MM.1S (cell line): ENCODE data around the gene ACOX3.

Experiments
- DNase-seq: peaks from one replicate; pipeline ENCODE4 v3.0.0-alpha.2; 2015
- H2AFZ ChIP-seq: fragments of 300-600 bp; sonication (generic); 2 replicates; pipeline ENCODE4 v1.6.0; 2016; ENCODE audit warnings: antibody characterized with exemption, low read length
- H3F3A ChIP-seq: fragments of 300-600 bp; sonication (generic); 2 replicates; pipeline ENCODE4 v1.6.1; 2016; ENCODE audit warnings: mild to moderate bottlenecking, antibody characterized with exemption, low read length, moderate library complexity, mixed read lengths; ENCODE audit not compliant: insufficient read depth
- H3K27ac ChIP-seq: fragments of 300-600 bp; sonication (generic); 2 replicates; pipeline ENCODE4 v1.5.1; 2016; ENCODE audit warnings: mild to moderate bottlenecking, low read length
- H3K27me3 ChIP-seq: fragments of 300-600 bp; sonication (generic); replicated peaks from 2 replicates; pipeline ENCODE4 v1.6.0; 2016; ENCODE audit warnings: low read length; ENCODE audit not compliant: insufficient read depth
- H3K36me3 ChIP-seq: fragments of 300-600 bp; sonication (generic); replicated peaks from 2 replicates; pipeline ENCODE4 v1.6.1; 2016; ENCODE audit warnings: mild to moderate bottlenecking, low read length, mixed read lengths; ENCODE audit not compliant: insufficient read depth
- H3K4me1 ChIP-seq: fragments of 300-600 bp; sonication (generic); 2 replicates; pipeline ENCODE4 v1.6.1; 2016; ENCODE audit warnings: low read length, mixed read lengths
- H3K4me2 ChIP-seq: fragments of 300-600 bp; sonication (generic); 2 replicates; pipeline ENCODE4 v1.6.0; 2016; ENCODE audit warnings: low read depth, low read length
- H3K4me3 ChIP-seq: fragments of 300-600 bp; sonication (generic); 2 replicates; pipeline ENCODE4 v1.5.1; 2016; ENCODE audit warnings: low read length, mixed read lengths
- H3K79me2 ChIP-seq: fragments of 300-600 bp; sonication (generic); 2 replicates; pipeline ENCODE4 v1.6.1; 2016; ENCODE audit warnings: mixed run types, low read length, mixed read lengths
- H3K9ac ChIP-seq: fragments of 300-600 bp; sonication (generic); 2 replicates; pipeline ENCODE4 v1.6.1; 2016; ENCODE audit warnings: low read length, mixed read lengths
- H3K9me2 ChIP-seq: fragments of 300-600 bp; sonication (generic); replicated peaks from 2 replicates; pipeline ENCODE4 v1.6.1; 2016; ENCODE audit warnings: mild to moderate bottlenecking, low read length, mixed read lengths; ENCODE audit not compliant: insufficient read depth
- H3K9me3 ChIP-seq: fragments of 300-600 bp; sonication (generic); replicated peaks from 2 replicates; pipeline ENCODE4 v1.6.1; 2016; ENCODE audit warnings: mild to moderate bottlenecking, low read length, mixed read lengths; ENCODE audit not compliant: insufficient read depth
- H4K20me1 ChIP-seq: fragments of 300-600 bp; sonication (generic); 2 replicates; pipeline ENCODE4 v1.6.1; 2016; ENCODE audit warnings: mild to moderate bottlenecking, low read length, moderate library complexity, mixed read lengths; ENCODE audit not compliant: insufficient read depth
- CTCF ChIP-seq: fragments of 300-600 bp; sonication (generic); IDR thresholded peaks from 2 replicates; pipeline ENCODE4 v1.5.1; 2016; ENCODE audit warnings: antibody characterized with exemption, low read length, mixed read lengths
- EZH2 ChIP-seq: fragments of 300-600 bp; sonication (generic); optimal IDR thresholded peaks from 2 replicates; pipeline ENCODE3; 2017; ENCODE audit warnings: low read depth, mild to moderate bottlenecking, antibody characterized with exemption, low read length, mixed read lengths
- EZH2phosphoT487 ChIP-seq: fragments of 300-600 bp; sonication (generic); IDR thresholded peaks from 2 replicates; pipeline ENCODE4 v1.6.1; 2018; ENCODE audit warnings: antibody characterized with exemption, low read length

ACOX3 gene

GRCh38 chr4:8473920-8474590, 33.5 kb upstream of the ACOX3 start:
- Histone ChIP-seq H3K36me3 (no peaks in the 10 kb centered on the region), H3K4me2 (no peak overlapping the region), H4K20me1 (no peaks in the 10 kb centered on the region), H3K4me1 (no peaks in the 10 kb centered on the region), H3K79me2 (no peaks in the 10 kb centered on the region), H3K9me2 (no peaks in the 10 kb centered on the region), H3K9me3 (no peaks in the 10 kb centered on the region), H3K27ac (no peak overlapping the region), H3K9ac (no peak overlapping the region), H3F3A (no peaks in the 10 kb centered on the region), H2AFZ (no peak overlapping the region), H3K4me3 (no peak overlapping the region), H3K27me3 (no peaks in the 10 kb centered on the region)
- no peak for DNase-seq
- TF ChIP-seq EZH2 (no peak), EZH2phosphoT487 (no peak), CTCF (no peak)

GRCh38 chr4:8473198-8473919, 32.8 kb upstream of the ACOX3 start:
- H3K27me3 ChIP-seq = no peaks in the 10 kb centered on the region
- H3K27ac ChIP-seq = no peak overlapping the region
- no peak overlapping the region for H3K4me3 ChIP-seq
- no peak overlapping the region for H3K9ac ChIP-seq
- no peaks in the 10 kb centered on the region for H3K9me3 ChIP-seq
- no peaks in the 10 kb centered on the region for H3K79me2 ChIP-seq
- H3K9me2 ChIP-seq = no peaks in the 10 kb centered on the region
- no peaks in the 10 kb centered on the region for H3K36me3 ChIP-seq
- TF ChIP-seq EZH2phosphoT487 = no peak
- no peak for TF ChIP-seq CTCF
- no peak for TF ChIP-seq EZH2
- H2AFZ ChIP-seq = no peak overlapping the region
- no peaks in the 10 kb centered on the region for H4K20me1 ChIP-seq
- H3K4me2 ChIP-seq = no peak overlapping the region
- H3F3A ChIP-seq = no peaks in the 10 kb centered on the region
- no peak for DNase-seq
- H3K4me1 ChIP-seq = no peaks in the 10 kb centered on the region

GRCh38 chr4:8472689-8473197, 32.2 kb upstream of the ACOX3 start:
- H3K4me1 ChIP-seq = no peaks in the 10 kb centered on the region
- no peak for DNase-seq
- H3K79me2 ChIP-seq = no peaks in the 10 kb centered on the region
- no peaks in the 10 kb centered on the region for H4K20me1 ChIP-seq
- H3K36me3 ChIP-seq = no peaks in the 10 kb centered on the region
- no peaks in the 10 kb centered on the region for H3K9me2 ChIP-seq
- no peak overlapping the region for H3K27ac ChIP-seq
- no peak for TF ChIP-seq CTCF
- TF ChIP-seq EZH2 = no peak
- no peak for TF ChIP-seq EZH2phosphoT487
- no peak overlapping the region for H2AFZ ChIP-seq
- H3K4me2 ChIP-seq = no peak overlapping the region
- H3K27me3 ChIP-seq = no peaks in the 10 kb centered on the region
- H3K9ac ChIP-seq = no peak overlapping the region
- H3K4me3 ChIP-seq = no peak overlapping the region
- H3K9me3 ChIP-seq = no peaks in the 10 kb centered on the region
- H3F3A ChIP-seq = no peaks in the 10 kb centered on the region
